Smooth muscle cell (in vitro differentiated cells): Measurements from ENCODE around the gene DNPH1. TPM values are rescaled to one million over a fixed set of nuclear protein-coding genes. Genes with fewer than 3 reads are reported as not detected.

Experiments
- DNase-seq: peaks from one replicate; lab custom pipeline; 2025; ENCODE audit not compliant: unreplicated experiment; lab: John Stamatoyannopoulos, UW
- H2AFZ ChIP-seq: fragments of 200-600 bp; sonication (generic); 2 replicates; pipeline ENCODE4 v1.6.0; 2016; ENCODE audit warnings: antibody characterized with exemption, low read depth, mild to moderate bottlenecking
- H3F3A ChIP-seq: fragments of 200-600 bp; sonication (generic); 2 replicates; pipeline ENCODE4 v1.6.0; 2017; ENCODE audit warnings: antibody characterized with exemption, low read depth
- H3K27ac ChIP-seq: fragments of 200-600 bp; sonication (generic); 2 replicates; pipeline ENCODE4 v1.5.1; 2016; ENCODE audit warnings: low read depth, mild to moderate bottlenecking
- H3K27me3 ChIP-seq: fragments of 200-600 bp; sonication (generic); 2 replicates; pipeline ENCODE4 v1.6.1; 2016; ENCODE audit warnings: low read depth, mild to moderate bottlenecking
- H3K36me3 ChIP-seq: fragments of 200-600 bp; sonication (generic); 2 replicates; pipeline ENCODE4 v1.5.1; 2016; ENCODE audit warnings: low read depth
- H3K4me1 ChIP-seq: fragments of 200-600 bp; sonication (generic); 2 replicates; pipeline ENCODE4 v1.5.1; 2016; ENCODE audit warnings: low read depth
- H3K4me2 ChIP-seq: fragments of 200-600 bp; sonication (generic); 2 replicates; pipeline ENCODE4 v1.6.0; 2016; ENCODE audit warnings: mild to moderate bottlenecking
- H3K4me3 ChIP-seq: fragments of 200-600 bp; sonication (generic); 2 replicates; pipeline ENCODE4 v1.5.1; 2016; ENCODE audit warnings: mild to moderate bottlenecking
- H3K79me2 ChIP-seq: fragments of 200-600 bp; sonication (generic); 2 replicates; pipeline ENCODE4 v1.6.0; 2016; ENCODE audit warnings: low read depth, mild to moderate bottlenecking
- H3K9ac ChIP-seq: fragments of 200-600 bp; sonication (generic); 2 replicates; pipeline ENCODE4 v1.6.0; 2016; ENCODE audit warnings: low read depth
- H3K9me3 ChIP-seq: fragments of 200-600 bp; sonication (generic); replicated peaks from 2 replicates; pipeline ENCODE4 v1.5.1; 2016; ENCODE audit warnings: low read depth
- H4K20me1 ChIP-seq: fragments of 200-600 bp; sonication (generic); 2 replicates; pipeline ENCODE4 v1.6.0; 2016; ENCODE audit warnings: low read depth
- WGBS: methylation state at CpG from one replicate; pipeline ENCODE4 v1.1.7; 2016; ENCODE audit warnings: low lambda C conversion rate; 5-methylcytosine and 5-hydroxymethylcytosine counted together
- polyA plus RNA-seq: library from polyadenylated mRNA; unstranded; fragments of >200 nt; fragmentation: Nextera tagmentation; extraction: Ambion mirVana; gene quantifications from 2 replicates; pipeline ENCODE4 v1.2.1, GENCODE V29; 2016
- total RNA-seq: library from RNA; depleted of rRNA; stranded (reverse); fragments of >200 nt; gene quantifications from 2 replicates; pipeline ENCODE4 v1.2.3, GENCODE V29; 2014
- TF ChIP-seq, protein P1 (sequence below): fragments of 200-600 bp; sonication (generic); IDR thresholded peaks from 2 replicates; pipeline ENCODE4 v1.5.1; 2017; ENCODE audit warnings: borderline replicate concordance, mild to moderate bottlenecking, antibody characterized with exemption; ENCODE audit not compliant: insufficient read depth, poor library complexity, severe bottlenecking

DNPH1 gene
- total and polyA plus RNA-seq, 2 experiments from 2014 or later = 33.8 to 82.1 TPM

DNA sequence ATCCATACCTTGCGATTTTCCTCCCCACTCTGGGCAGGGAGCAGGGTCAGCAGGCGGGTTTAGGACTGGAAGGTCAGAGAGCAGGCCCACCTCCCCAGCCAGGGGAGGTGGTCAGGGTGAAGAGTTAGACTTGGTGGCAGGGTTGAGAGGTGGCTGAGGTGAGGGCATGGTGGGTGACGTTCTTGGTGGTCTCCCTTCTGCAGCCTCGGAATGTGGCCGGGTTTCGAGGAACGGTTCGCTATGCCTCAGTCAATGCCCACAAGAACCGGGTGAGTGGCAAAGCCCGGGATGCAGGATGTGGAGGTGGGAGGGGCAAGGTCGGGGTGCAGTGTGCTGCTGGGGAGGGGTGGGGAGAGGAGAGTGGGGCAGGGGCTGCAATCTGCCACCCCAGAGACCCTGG is 25.6 kb upstream of the DNPH1 start:
- Histone ChIP-seq H3K36me3 (no peaks in the 10 kb centered on the region), H4K20me1 (no peaks in the 10 kb centered on the region), H3K27me3 (peaks cover 14% of the 10 kb centered on the region), H3K9ac (no peak overlapping the region), H3K79me2 (no peaks in the 10 kb centered on the region), H3F3A (no peaks in the 10 kb centered on the region), H3K27ac (no peak overlapping the region), H2AFZ (no peak overlapping the region), H3K9me3 (no peaks in the 10 kb centered on the region), H3K4me1 (no peaks in the 10 kb centered on the region), H3K4me2 (no peak overlapping the region), H3K4me3 (no peak overlapping the region)
- TF ChIP-seq, protein P1, sequence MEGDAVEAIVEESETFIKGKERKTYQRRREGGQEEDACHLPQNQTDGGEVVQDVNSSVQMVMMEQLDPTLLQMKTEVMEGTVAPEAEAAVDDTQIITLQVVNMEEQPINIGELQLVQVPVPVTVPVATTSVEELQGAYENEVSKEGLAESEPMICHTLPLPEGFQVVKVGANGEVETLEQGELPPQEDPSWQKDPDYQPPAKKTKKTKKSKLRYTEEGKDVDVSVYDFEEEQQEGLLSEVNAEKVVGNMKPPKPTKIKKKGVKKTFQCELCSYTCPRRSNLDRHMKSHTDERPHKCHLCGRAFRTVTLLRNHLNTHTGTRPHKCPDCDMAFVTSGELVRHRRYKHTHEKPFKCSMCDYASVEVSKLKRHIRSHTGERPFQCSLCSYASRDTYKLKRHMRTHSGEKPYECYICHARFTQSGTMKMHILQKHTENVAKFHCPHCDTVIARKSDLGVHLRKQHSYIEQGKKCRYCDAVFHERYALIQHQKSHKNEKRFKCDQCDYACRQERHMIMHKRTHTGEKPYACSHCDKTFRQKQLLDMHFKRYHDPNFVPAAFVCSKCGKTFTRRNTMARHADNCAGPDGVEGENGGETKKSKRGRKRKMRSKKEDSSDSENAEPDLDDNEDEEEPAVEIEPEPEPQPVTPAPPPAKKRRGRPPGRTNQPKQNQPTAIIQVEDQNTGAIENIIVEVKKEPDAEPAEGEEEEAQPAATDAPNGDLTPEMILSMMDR = no peak
- WGBS = 92% methylated on average over 11 of the region's 11 CpGs
- no peak for DNase-seq

DNA sequence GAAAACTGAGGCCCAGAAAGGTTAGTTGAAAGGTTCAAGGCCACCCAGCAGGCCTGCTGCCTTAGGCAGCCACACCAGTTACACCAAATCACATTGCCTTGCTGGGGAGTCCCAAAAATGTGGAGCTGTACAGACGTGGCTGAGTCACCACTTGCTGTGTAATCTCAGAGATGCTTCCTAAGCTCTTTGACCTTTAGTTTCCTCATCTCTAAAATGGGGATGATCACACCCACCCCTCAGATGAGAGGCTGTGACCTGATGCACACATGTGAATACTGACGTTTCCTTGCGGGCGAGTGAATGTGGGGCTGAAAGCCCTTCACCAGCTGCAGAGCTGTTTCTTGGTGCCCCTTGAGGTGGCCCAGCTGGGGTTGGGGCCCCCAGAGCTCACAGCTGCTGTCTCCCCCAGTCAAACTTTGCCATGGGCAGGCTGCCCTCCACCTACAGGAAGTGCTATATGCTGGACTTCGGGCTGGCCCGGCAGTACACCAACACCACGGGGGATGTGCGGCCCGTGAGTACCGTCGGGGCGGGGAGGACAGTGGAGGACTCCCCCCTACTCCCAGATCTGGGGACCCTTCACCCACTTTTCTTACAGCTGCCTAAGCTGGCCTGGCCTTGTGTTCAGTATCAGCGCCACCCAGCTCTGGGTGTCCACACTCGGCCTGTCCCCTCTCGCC is 25.0 kb upstream of the DNPH1 start:
- H3F3A ChIP-seq = no peaks in the 10 kb centered on the region
- H3K36me3 ChIP-seq = no peaks in the 10 kb centered on the region
- H4K20me1 ChIP-seq = no peaks in the 10 kb centered on the region
- no peak overlapping the region for H3K4me3 ChIP-seq
- TF ChIP-seq, protein P1 = no peak
- no peaks in the 10 kb centered on the region for H3K9me3 ChIP-seq
- 85% methylated on average over 15 of the region's 15 CpGs for WGBS
- no peak overlapping the region for H3K4me2 ChIP-seq
- H3K27me3 ChIP-seq = peaks cover 14% of the 10 kb centered on the region
- H3K4me1 ChIP-seq = no peaks in the 10 kb centered on the region
- no peak overlapping the region for H3K27ac ChIP-seq
- no peaks in the 10 kb centered on the region for H3K79me2 ChIP-seq
- no peak for DNase-seq
- no peak overlapping the region for H3K9ac ChIP-seq
- H2AFZ ChIP-seq = no peak overlapping the region

DNA sequence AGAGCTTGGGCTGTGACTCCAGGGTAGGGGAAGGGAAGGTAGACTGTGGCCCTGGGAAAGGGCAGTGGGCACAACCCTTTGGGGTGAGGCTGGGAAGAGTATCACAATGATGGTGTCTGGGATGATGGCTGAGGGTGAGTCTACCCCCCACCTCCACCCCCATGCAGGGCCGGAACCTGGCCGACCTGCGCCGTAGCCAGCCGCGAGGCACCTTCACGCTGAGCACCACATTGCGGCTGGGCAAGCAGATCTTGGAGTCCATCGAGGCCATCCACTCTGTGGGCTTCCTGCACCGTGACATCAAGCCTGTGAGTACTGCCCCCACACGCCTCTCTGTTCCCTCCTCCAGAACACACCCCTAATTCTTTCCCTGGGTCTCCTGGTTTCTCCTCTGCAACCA is 24.1 kb upstream of the DNPH1 start:
- H3K9me3 ChIP-seq = no peaks in the 10 kb centered on the region
- 93% methylated on average over 6 of the region's 11 CpGs for WGBS
- H3K4me2 ChIP-seq = no peak overlapping the region
- H2AFZ ChIP-seq = no peak overlapping the region
- TF ChIP-seq, protein P1 = no peak
- no peaks in the 10 kb centered on the region for H3K36me3 ChIP-seq
- no peak overlapping the region for H3K27ac ChIP-seq
- no peaks in the 10 kb centered on the region for H3F3A ChIP-seq
- H4K20me1 ChIP-seq = no peaks in the 10 kb centered on the region
- peaks cover 23% of the 10 kb centered on the region for H3K27me3 ChIP-seq
- H3K4me1 ChIP-seq = no peaks in the 10 kb centered on the region
- no peak overlapping the region for H3K4me3 ChIP-seq
- H3K9ac ChIP-seq = no peak overlapping the region
- DNase-seq = no peak
- H3K79me2 ChIP-seq = no peaks in the 10 kb centered on the region

DNA sequence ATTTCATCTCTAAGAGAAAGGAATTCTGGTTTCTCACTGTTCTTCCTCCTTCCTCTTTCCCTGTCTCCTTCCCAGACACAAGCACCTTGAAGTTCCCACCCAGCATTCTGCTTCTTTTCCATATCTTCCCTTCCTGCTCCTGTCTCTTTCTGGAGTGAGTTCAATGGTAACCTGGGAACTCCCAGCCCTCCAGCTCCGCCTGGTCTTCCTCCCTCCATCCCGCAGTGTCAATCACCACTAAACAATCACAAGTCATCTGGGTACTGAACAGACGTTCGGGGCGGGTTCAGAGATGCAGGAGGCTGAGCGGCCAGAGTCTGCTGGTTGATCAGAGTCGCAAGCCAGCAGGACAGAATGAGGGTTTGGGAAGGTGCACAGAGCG is 21.7 kb upstream of the DNPH1 start:
- no peaks in the 10 kb centered on the region for H3K9me3 ChIP-seq
- peaks cover 47% of the 10 kb centered on the region for H3K27me3 ChIP-seq
- H3K27ac ChIP-seq = no peak overlapping the region
- H4K20me1 ChIP-seq = no peaks in the 10 kb centered on the region
- H3K79me2 ChIP-seq = no peaks in the 10 kb centered on the region
- H2AFZ ChIP-seq = no peak overlapping the region
- H3K36me3 ChIP-seq = no peaks in the 10 kb centered on the region
- DNase-seq = no peak
- WGBS = 60% methylated on average over 8 of the region's 8 CpGs
- no peak overlapping the region for H3K9ac ChIP-seq
- H3F3A ChIP-seq = no peaks in the 10 kb centered on the region
- H3K4me2 ChIP-seq = no peak overlapping the region
- H3K4me1 ChIP-seq = peaks cover 10% of the 10 kb centered on the region
- no peak overlapping the region for H3K4me3 ChIP-seq
- TF ChIP-seq, protein P1 = no peak
